22Rv1 (cell line): ENCODE results near the gene C1orf198.

ENCODE experiments used
- H3K27ac ChIP-seq: fragments of 450-650 bp; 2 replicates; pipeline ENCODE4 v1.5.1; 2017
- CTCF ChIP-seq: fragments of 450-650 bp; IDR thresholded peaks from 2 replicates; pipeline ENCODE4 v1.5.1; 2017; ENCODE audit warnings: mild to moderate bottlenecking
- ZFX ChIP-seq: fragments of 450-650 bp; IDR thresholded peaks from 2 replicates; pipeline ENCODE4 v1.6.1; 2017; ENCODE audit warnings: antibody characterized with exemption, borderline replicate concordance

The C1orf198 gene

GRCh38 chr1:230818901-230819300 is 49.4 kb downstream of the C1orf198 start:
- no peak for TF ChIP-seq ZFX
- TF ChIP-seq CTCF, result no peak

GRCh38 chr1:230818367-230818766 is 50.0 kb downstream of the C1orf198 start:
- TF ChIP-seq CTCF (no peak), ZFX (no peak)
- no peak overlapping the region for H3K27ac ChIP-seq

More at GRCh38 chr1:230818901-230819300, 49.4 kb downstream of the C1orf198 start:
- no peak overlapping the region for H3K27ac ChIP-seq

GRCh38 chr1:230816018-230816417 is 52.3 kb downstream of the C1orf198 start:
- H3K27ac ChIP-seq, result no peak overlapping the region
- no peak for TF ChIP-seq CTCF
- TF ChIP-seq ZFX, result no peak

- H3K27ac ChIP-seq, result no peak overlapping the region
- no peak for TF ChIP-seq ZFX
- TF ChIP-seq CTCF, result no peak
Measured at GRCh38 chr1:230814949-230815692, 53.2 kb downstream of the C1orf198 start.

GRCh38 chr1:230812568-230812967 is 55.8 kb downstream of the C1orf198 start:
- H3K27ac ChIP-seq, result no peak overlapping the region
- TF ChIP-seq ZFX, result no peak
- no peak for TF ChIP-seq CTCF

GRCh38 chr1:230809256-230809990 is 58.9 kb downstream of the C1orf198 start:
- H3K27ac ChIP-seq, result no peak overlapping the region
- TF ChIP-seq CTCF (no peak), ZFX (no peak)

- H3K27ac ChIP-seq, result no peak overlapping the region
- TF ChIP-seq ZFX (no peak), CTCF (no peak)
Measured at GRCh38 chr1:230808281-230808872, 59.9 kb downstream of the C1orf198 start.
